Parathyroid adenoma (tissue), 2 donors: ENCODE measurements around the gene FJX1.
"Not testable (repeated sequence)": the region's sequence is repeated elsewhere in the genome, so short reads cannot be mapped to it uniquely, and the experiment has no call there.

Experiments
- H2AFZ ChIP-seq: fragments of 300-600 bp; sonication (generic); one replicate; pipeline ENCODE4 v1.7.0; 2017; ENCODE audit warnings: antibody characterized with exemption, mild to moderate bottlenecking
- H3K27ac ChIP-seq: fragments of 300-600 bp; sonication (generic); one replicate; pipeline ENCODE4 v1.7.0; 2017
- H3K27me3 ChIP-seq: fragments of 300-600 bp; sonication (generic); one replicate; pipeline ENCODE4 v1.7.0; 2017; ENCODE audit warnings: low read length; ENCODE audit not compliant: control insufficient read depth, insufficient read depth
- H3K36me3 ChIP-seq: fragments of 300-600 bp; sonication (generic); one replicate; pipeline ENCODE4 v1.7.0; 2017; ENCODE audit warnings: low read length; ENCODE audit not compliant: control insufficient read depth, insufficient read depth
- H3K4me1 ChIP-seq: fragments of 300-600 bp; sonication (generic); one replicate; pipeline ENCODE4 v1.7.0; 2017; ENCODE audit warnings: control low read depth
- H3K4me2 ChIP-seq: fragments of 300-600 bp; sonication (generic); one replicate; pipeline ENCODE4 v1.7.0; 2017; ENCODE audit warnings: low read length
- H3K4me3 ChIP-seq: fragments of 300-600 bp; sonication (generic); one replicate; pipeline ENCODE4 v1.7.0; 2017; ENCODE audit warnings: low read depth, low read length
- H3K79me2 ChIP-seq: fragments of 300-600 bp; sonication (generic); one replicate; pipeline ENCODE4 v1.7.0; 2017; ENCODE audit warnings: control low read depth
- H3K9ac ChIP-seq: fragments of 300-600 bp; sonication (generic); one replicate; pipeline ENCODE4 v1.7.0; 2017; ENCODE audit warnings: mild to moderate bottlenecking
- H3K9me3 ChIP-seq: fragments of 300-600 bp; sonication (generic); one replicate; pipeline ENCODE4 v1.7.0; 2017; ENCODE audit warnings: low read length; ENCODE audit not compliant: control insufficient read depth
- TF ChIP-seq, protein P1 (sequence below): fragments of 300-600 bp; sonication (generic); IDR thresholded peaks from one replicate; pipeline ENCODE4 v1.7.0; 2017; ENCODE audit warnings: antibody characterized with exemption, mild to moderate bottlenecking
- donor health status: primary hyperparathyroidism.

FJX1 gene

DNA sequence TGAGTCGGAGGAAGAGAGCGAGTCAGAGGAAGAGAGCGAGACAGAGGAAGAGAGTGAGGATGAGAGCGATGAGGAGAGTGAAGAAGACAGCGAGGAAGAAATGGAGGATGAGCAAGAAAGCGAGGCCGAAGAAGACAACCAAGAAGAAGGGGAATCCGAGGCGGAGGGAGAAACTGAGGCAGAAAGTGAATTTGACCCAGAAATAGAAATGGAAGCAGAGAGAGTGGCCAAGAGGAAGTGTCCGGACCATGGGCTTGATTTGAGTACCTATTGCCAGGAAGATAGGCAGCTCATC, 45.1 kb downstream of the FJX1 start:
- peak overlapping the region; percentile 52 for H3K4me3 ChIP-seq
- TF ChIP-seq, protein P1, sequence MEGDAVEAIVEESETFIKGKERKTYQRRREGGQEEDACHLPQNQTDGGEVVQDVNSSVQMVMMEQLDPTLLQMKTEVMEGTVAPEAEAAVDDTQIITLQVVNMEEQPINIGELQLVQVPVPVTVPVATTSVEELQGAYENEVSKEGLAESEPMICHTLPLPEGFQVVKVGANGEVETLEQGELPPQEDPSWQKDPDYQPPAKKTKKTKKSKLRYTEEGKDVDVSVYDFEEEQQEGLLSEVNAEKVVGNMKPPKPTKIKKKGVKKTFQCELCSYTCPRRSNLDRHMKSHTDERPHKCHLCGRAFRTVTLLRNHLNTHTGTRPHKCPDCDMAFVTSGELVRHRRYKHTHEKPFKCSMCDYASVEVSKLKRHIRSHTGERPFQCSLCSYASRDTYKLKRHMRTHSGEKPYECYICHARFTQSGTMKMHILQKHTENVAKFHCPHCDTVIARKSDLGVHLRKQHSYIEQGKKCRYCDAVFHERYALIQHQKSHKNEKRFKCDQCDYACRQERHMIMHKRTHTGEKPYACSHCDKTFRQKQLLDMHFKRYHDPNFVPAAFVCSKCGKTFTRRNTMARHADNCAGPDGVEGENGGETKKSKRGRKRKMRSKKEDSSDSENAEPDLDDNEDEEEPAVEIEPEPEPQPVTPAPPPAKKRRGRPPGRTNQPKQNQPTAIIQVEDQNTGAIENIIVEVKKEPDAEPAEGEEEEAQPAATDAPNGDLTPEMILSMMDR: no peak
- H3K4me2 ChIP-seq: peak overlapping the region; percentile 71
- H3K27me3 ChIP-seq: no peaks in the 10 kb centered on the region
- H3K9me3 ChIP-seq: no peaks in the 10 kb centered on the region
- H3K9ac ChIP-seq: no peak overlapping the region
- peaks cover 3% of the 10 kb centered on the region for H3K79me2 ChIP-seq
- H3K27ac ChIP-seq: peak overlapping the region; percentile 72
- peak overlapping the region; percentile 97 for H2AFZ ChIP-seq
- no peaks in the 10 kb centered on the region for H3K36me3 ChIP-seq
- no peaks in the 10 kb centered on the region for H3K4me1 ChIP-seq

DNA sequence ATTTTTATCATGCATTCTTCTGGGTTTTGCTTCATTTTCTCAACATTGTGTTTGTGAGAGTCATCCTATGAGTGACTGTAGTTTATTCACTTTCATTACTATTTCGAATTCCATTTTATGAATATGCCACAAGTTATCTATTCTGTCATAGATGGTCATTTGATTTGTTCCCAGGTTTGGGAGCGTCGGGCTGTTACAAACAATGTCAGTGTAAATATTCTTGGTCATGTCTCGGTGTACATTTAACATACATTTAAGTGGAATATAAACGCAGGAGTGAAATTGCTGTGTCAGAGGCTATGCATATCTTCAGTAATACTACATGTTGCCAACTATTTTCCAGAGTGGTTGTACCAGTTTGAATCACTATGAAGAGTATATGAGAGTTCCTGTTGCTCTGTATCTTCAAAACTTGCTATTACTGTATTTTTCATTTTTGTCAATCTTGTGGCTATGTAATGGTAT, 46.7 kb downstream of the FJX1 start:
- TF ChIP-seq, protein P1: no peak
- Histone ChIP-seq H2AFZ (no peak overlapping the region), H3K4me1 (no peaks in the 10 kb centered on the region), H3K27ac (no peak overlapping the region), H3K4me2 (no peak overlapping the region), H3K36me3 (no peaks in the 10 kb centered on the region), H3K27me3 (no peaks in the 10 kb centered on the region), H3K9me3 (no peaks in the 10 kb centered on the region), H3K79me2 (peaks cover 3% of the 10 kb centered on the region), H3K9ac (no peak overlapping the region), H3K4me3 (no peak overlapping the region)

DNA sequence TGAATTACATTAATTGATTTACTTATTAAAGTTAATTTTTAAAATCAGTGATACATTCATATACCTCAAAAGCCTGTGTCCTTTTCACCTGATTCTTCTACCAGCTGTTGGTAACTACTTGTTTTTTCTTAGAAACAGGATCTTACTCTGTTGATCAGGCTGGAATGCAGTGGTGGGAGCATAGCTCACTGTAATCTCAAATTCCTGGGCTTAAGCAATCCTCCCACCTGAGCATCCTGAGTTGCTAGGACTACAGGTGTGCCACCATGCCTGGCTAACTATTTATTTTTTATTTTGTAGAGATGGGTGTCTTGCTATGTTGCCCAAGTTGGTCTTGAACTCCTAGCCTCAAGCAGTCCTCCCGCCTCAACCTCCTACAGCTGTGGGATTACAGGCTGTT, 49.0 kb downstream of the FJX1 start:
- Histone ChIP-seq H3K4me1 (no peaks in the 10 kb centered on the region), H3K9ac (no peak overlapping the region), H3K36me3 (no peaks in the 10 kb centered on the region), H3K4me3 (no peak overlapping the region), H3K4me2 (no peak overlapping the region), H3K9me3 (no peaks in the 10 kb centered on the region), H3K27me3 (no peaks in the 10 kb centered on the region), H3K27ac (no peak overlapping the region), H3K79me2 (peaks cover 3% of the 10 kb centered on the region), H2AFZ (no peak overlapping the region)
- TF ChIP-seq, protein P1: no peak

DNA sequence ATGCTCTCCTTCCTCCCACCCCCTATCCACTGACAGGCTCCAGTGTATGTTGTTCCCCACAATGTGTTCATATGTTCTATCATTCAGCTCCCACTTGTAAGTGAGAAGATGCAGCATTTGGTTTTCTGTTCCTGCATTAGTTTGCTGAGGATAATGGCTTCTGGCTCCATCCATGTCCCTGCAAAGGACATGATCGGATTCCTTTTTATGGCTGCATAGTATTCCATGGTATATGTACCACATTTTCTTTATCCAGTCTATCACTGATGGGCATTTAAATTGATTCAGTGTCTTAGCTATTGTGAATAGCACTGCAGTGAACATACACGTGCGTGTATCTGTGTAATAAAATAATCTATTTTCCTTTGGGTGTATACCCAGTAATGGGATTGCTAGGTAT, 50.1 kb downstream of the FJX1 start:
- not testable (repeated sequence) for H3K79me2 ChIP-seq, H2AFZ ChIP-seq, H3K4me2 ChIP-seq, H3K4me1 ChIP-seq, H3K36me3 ChIP-seq, H3K9me3 ChIP-seq, H3K27me3 ChIP-seq, H3K27ac ChIP-seq, H3K9ac ChIP-seq, H3K4me3 ChIP-seq
